BLaER1 treated with 17β-estradiol and CSF1 and Interleukin-3, amounts not matched to agents 10 nM and 100 nM (cell line): ENCODE measurements around the gene PLA2G6.

Experiments used
- H3K27ac ChIP-seq, 11 experiments: shearing (Covaris generic); formaldehyde crosslinking; 2 replicates each; pipeline ENCODE4 v1.8.1; 2022
- H3K27me3 ChIP-seq, 11 experiments: shearing (Covaris generic); formaldehyde crosslinking; 2 replicates each; pipeline ENCODE4 v1.8.1; 2022
- H3K36me3 ChIP-seq, 11 experiments: shearing (Covaris generic); formaldehyde crosslinking; 2 replicates each; pipeline ENCODE4 v1.8.1; 2022
- H3K4me1 ChIP-seq, 10 experiments: shearing (Covaris generic); formaldehyde crosslinking; 2 replicates each; pipeline ENCODE4 v1.8.1; 2022
- H3K4me2 ChIP-seq, 11 experiments: shearing (Covaris generic); formaldehyde crosslinking; 2 replicates each; pipeline ENCODE4 v1.8.1; 2022
- H3K4me3 ChIP-seq, 10 experiments: shearing (Covaris generic); formaldehyde crosslinking; 2 replicates each; pipeline ENCODE4 v1.8.1; 2022
- H3K9ac ChIP-seq, 11 experiments: shearing (Covaris generic); formaldehyde crosslinking; 2 replicates each; pipeline ENCODE4 v1.8.1; 2022
- H3K9me3 ChIP-seq, 11 experiments: shearing (Covaris generic); formaldehyde crosslinking; replicated peaks in 1 of 11; 2 replicates each; pipeline ENCODE4 v1.8.1; 2022
- H4K20me1 ChIP-seq, 11 experiments: shearing (Covaris generic); formaldehyde crosslinking; 2 replicates each; pipeline ENCODE4 v1.8.1; 2022
- Cebpa-rat ChIP-seq, 11 experiments: shearing (Covaris generic); IDR thresholded peaks; 2 replicates each; pipeline ENCODE4 v1.8.1; 2022

Gene PLA2G6

DNA sequence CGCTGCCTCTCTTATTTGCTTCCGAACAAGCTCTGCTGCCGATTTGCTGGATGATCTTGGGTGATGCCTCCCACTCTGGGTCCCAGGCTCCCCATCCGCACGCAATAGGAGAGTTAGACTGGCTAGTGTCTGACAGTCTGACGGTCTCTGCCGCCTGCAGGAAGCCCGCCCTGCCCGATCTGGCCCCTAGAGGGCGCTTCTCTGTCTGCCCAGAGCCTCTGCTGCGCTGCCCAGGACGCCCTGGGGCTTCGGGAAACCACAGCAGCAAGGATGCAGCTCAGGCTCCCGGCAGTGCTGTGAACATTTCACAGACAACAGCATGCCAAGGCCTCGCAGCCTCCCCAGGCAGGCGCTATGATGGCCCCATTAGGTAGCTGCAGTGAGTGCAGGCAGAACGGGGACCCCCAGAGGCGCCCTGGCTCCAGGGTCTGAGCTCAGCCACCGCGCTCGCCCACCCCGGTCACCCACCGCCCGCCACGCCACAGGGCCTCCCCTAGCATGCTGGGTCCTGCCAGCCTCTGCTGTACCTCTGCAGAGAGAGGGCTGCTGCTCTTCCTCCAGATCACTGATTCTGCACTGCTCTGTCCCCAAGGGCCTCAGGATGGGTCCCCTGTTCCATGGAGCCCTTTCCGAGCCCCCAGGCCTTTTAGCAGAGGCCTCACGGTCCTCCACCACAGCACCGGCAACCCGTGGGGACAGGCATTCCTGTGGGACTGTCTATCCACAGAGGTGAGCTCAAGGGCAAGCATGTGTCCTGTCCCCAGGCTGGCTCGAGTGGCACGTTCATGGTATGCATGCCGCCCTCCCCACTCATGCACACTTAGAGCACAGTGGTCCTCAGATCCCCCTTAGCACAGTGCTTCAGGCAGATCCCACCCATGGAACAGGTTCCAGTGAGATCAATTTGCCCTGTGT, 66.9 kb downstream of the PLA2G6 start:
- H3K4me2 ChIP-seq, result peak overlapping the region; percentile 21 to 74 (median 54); a peak in 21 of 22 replicates
- TF ChIP-seq Cebpa-rat (IDR thresholded peaks at IDR 0.05), result no peak
- H3K4me3 ChIP-seq, result no peak overlapping the region
- peaks cover 4 to 25% (median 20%) of the 10 kb centered on the region in 10 experiments; a peak in 18 of 20 replicates for H3K4me1 ChIP-seq
- no peak overlapping the region for H3K27ac ChIP-seq
- H4K20me1 ChIP-seq, result no peaks in the 10 kb centered on the region; a peak in 1 of 22 replicates
- H3K27me3 ChIP-seq, result no peaks in the 10 kb centered on the region
- no peaks in the 10 kb centered on the region for H3K9me3 ChIP-seq
- peaks cover 0 to 31% (median 0%) of the 10 kb centered on the region in 11 experiments; a peak in 5 of 22 replicates for H3K36me3 ChIP-seq
- H3K9ac ChIP-seq, result no peak overlapping the region

DNA sequence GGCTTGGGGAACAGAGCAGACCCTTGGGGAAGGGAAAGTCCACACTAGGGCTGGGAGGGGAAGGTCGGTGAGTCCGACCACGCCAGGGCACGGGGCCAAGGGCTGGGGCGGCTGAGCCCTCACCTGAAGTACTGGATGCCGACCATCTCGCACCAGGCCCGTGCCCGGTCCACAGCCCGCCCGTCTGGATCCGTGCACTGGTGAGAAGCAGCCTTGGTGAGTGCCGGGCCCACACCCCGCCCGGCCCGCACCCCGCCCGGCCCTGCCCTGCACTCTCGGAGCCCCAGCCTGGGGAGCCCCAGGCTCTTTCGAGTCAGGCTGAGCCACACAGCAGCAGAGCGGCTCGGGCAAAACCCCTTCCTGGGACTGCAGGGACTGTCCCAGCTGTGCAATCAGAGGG, 69.2 kb downstream of the PLA2G6 start:
- H3K27ac ChIP-seq, result no peak overlapping the region
- H3K27me3 ChIP-seq, result no peaks in the 10 kb centered on the region
- peaks cover 4 to 36% (median 30%) of the 10 kb centered on the region in 10 experiments; a peak in 18 of 20 replicates for H3K4me1 ChIP-seq
- peaks cover 0 to 31% (median 0%) of the 10 kb centered on the region in 11 experiments; a peak in 5 of 22 replicates for H3K36me3 ChIP-seq
- no peak overlapping the region for H3K4me3 ChIP-seq
- H3K9me3 ChIP-seq, result no peaks in the 10 kb centered on the region
- H4K20me1 ChIP-seq, result no peaks in the 10 kb centered on the region; a peak in 2 of 22 replicates
- H3K4me2 ChIP-seq, result no peak overlapping the region
- no peak overlapping the region for H3K9ac ChIP-seq
- TF ChIP-seq Cebpa-rat (IDR thresholded peaks at IDR 0.05), result no peak

DNA sequence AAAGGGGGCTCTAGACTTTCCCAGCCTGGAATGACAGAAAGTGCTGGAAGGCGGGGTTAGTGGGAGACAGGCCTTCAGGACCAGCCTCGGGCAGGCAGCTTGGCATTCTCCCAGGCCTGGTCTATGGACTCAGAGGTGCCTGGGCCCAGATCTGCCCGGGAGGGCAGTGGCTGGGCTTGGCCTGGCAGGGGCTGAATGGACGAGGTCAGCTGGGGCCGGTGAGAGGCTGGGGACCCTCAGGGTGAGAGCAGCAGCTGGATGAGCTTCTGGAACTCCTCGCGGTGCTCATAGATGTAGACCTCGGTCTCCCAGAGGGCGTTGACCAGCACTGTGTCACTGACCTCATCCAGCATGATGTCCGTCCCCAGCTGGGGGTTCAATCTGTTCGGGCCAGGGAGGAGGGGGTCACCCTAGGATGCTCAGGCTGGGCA, 69.7 kb downstream of the PLA2G6 start:
- Histone ChIP-seq H3K9me3 (no peaks in the 10 kb centered on the region), H3K4me2 (no peak overlapping the region), H3K9ac (no peak overlapping the region), H3K27ac (no peak overlapping the region), H4K20me1 (no peaks in the 10 kb centered on the region; a peak in 2 of 22 replicates), H3K4me1 (peaks cover 4 to 37% (median 32%) of the 10 kb centered on the region in 10 experiments; a peak in 18 of 20 replicates), H3K36me3 (peaks cover 0 to 31% (median 0%) of the 10 kb centered on the region in 11 experiments; a peak in 5 of 22 replicates), H3K4me3 (no peak overlapping the region), H3K27me3 (no peaks in the 10 kb centered on the region)
- no peak for TF ChIP-seq Cebpa-rat (IDR thresholded peaks at IDR 0.05)

DNA sequence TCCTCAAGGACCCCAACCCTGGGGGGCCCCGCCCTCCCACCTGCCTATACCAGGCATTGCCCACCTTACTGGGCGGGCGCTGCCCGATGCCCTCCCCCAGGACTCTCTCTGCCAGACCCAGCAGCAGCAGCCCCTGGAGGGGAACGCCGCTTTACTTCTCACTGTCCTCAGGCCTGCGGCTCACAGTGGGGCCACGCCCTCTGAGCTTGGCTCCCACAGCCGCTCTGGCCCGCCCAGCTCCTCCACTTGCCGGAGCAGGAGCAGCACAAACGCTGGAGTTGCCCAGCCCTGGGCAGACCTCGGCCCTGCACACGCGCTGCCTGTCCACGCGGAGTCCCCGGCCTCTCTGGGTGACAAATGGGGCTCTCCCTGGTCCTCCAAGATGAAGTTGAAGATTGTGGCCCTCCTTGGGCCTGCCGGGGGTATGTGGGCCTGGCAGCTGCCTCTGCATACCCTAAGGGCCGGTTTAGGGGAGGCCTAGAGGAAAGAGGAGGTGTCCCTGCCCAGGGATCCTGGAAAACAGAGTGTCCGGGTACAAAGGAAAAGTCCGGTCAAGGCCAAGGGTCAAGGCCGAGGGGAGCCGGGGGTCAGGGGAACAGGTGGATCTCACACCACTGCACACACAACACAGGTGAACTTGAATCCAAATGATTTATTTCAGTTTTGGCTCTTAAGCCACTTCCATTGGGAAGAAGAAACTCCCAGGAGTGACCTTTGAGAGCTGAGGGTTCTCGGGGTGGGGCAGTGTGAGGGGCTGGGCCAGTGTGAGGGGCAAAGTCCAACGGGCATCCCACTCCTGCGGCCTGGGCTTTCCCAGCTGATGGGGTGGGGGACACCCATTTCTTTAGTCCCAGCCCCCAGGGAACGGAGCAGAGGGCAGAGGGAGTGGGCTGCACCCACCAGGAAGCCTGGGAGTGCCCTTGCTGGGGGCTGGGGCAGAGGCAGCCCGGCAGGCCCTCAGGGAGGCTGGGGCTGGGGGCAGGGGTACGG, 70.5 kb downstream of the PLA2G6 start:
- Histone ChIP-seq H4K20me1 (no peaks in the 10 kb centered on the region; a peak in 2 of 22 replicates), H3K36me3 (peaks cover 0 to 30% (median 0%) of the 10 kb centered on the region in 11 experiments; a peak in 5 of 22 replicates), H3K9ac (no peak overlapping the region; a peak in 1 of 22 replicates), H3K27me3 (no peaks in the 10 kb centered on the region), H3K4me3 (no peak overlapping the region), H3K4me2 (no peak overlapping the region), H3K4me1 (peaks cover 4 to 37% (median 33%) of the 10 kb centered on the region in 10 experiments; a peak in 18 of 20 replicates), H3K9me3 (no peaks in the 10 kb centered on the region), H3K27ac (no peak overlapping the region)
- no peak for TF ChIP-seq Cebpa-rat (IDR thresholded peaks at IDR 0.05)

DNA sequence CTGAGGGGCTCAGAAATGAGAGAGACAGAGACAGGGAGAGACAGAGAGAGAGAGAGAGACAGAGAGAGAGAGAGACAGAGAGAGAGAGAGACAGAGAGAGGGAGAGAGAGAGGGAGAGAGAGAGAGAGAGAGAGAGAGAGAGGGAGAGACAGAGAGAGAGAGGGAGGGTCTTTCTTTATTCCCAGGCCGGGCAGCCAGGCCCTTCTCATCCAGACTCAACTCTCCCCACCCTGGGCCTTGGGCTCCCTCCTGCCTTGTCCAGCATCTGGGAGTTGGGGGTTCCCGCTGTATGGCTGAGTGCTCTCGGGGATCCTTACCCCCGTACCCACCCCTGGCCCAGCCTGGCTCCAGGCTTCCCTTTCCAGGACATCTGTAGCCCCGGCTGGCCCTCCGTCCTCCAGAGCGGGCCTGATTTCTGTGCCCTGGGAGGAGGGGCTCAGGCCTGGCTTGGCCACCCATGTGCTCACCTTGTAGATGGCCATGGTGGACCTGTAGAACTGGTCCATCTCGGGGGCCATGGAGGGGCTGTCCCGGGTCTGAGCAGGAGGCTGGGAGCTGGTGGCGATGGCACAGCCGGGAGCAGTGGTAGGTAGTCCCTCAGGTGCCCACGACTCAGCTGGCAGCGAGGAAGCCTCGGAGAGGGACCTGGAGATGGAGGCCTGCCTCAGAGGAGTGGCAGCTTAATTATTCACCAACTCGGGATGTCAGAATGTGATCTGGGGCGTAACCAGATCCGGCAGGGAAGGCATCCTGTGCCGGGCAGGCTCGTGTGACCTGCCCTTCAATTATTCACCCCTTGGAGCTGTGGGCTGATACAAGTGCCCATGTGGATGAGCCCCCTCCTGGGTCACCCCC, 71.4 kb downstream of the PLA2G6 start, which contains the start of gene BAIAP2L2:
BAIAP2L2 (minus strand) TSS at position 677 of the 855 bp plus-strand sequence; CDS start at position 518, 159 bp downstream.
- Histone ChIP-seq H3K9ac (no peak within 1 kb of the TSS; a peak in 1 of 22 replicates), H3K27me3 (no peaks in the 10 kb centered on the region), H3K27ac (no peak within 1 kb of the TSS), H3K4me2 (no peak within 1 kb of the TSS), H3K36me3 (peaks cover 0 to 21% (median 0%) of the 10 kb centered on the region in 11 experiments; a peak in 5 of 22 replicates), H4K20me1 (no peaks in the 10 kb centered on the region; a peak in 2 of 22 replicates), H3K4me3 (no peak within 1 kb of the TSS), H3K9me3 (no peaks in the 10 kb centered on the region), H3K4me1 (peaks cover 4 to 36% (median 32%) of the 10 kb centered on the region in 10 experiments; a peak in 18 of 20 replicates)
- no peak for TF ChIP-seq Cebpa-rat (IDR thresholded peaks at IDR 0.05)

GRCh38 chr22:38109371-38110001, 72.1 kb downstream of the PLA2G6 start:
- TF ChIP-seq Cebpa-rat (IDR thresholded peaks at IDR 0.05), result no peak
- no peaks in the 10 kb centered on the region for H3K27me3 ChIP-seq
- no peak overlapping the region for H3K4me2 ChIP-seq
- no peak overlapping the region for H3K4me3 ChIP-seq
- H3K9me3 ChIP-seq, result no peaks in the 10 kb centered on the region
- peaks cover 0 to 36% (median 31%) of the 10 kb centered on the region in 10 experiments; a peak in 16 of 20 replicates for H3K4me1 ChIP-seq
- peaks cover 0 to 17% (median 0%) of the 10 kb centered on the region in 11 experiments; a peak in 4 of 22 replicates for H3K36me3 ChIP-seq
- H4K20me1 ChIP-seq, result no peaks in the 10 kb centered on the region; a peak in 1 of 22 replicates
- no peak overlapping the region for H3K9ac ChIP-seq
- H3K27ac ChIP-seq, result no peak overlapping the region

DNA sequence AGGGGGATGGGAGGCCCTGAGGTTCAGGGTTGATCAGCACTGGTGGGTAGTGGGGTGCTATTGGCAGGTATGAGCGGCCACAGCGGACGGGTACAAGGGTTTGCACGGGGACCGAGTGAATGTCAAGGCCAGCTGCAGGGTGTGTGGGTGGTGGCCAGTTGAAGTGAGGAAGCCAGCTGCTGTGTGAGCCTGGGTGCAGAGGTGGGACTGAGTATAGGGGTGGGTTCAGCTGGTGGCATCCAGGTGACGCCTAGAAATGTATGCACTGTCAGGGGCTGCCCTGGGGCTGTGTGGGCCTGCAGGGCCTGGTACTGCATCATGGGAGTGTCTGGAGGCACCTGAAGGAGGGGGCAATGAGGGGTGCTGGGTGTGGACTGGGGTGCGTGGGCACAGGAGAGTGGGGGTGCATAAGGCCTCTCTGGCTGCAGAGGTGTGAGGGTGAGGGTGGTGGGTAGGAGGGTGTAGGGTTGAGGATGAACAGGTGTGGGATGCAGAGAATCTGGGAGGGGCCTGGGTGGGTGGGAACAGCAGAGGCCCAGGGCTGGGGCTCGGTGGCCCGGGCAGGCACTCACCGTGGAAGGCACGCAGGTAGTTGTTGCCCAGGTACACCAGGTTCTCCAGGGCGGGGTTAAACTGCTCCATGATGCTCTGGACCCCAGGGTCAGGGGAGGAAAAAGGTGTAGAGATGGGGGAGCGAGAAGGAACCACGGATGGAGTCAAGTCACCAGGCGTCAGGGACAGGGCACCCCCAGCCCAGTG, 72.9 kb downstream of the PLA2G6 start:
- Histone ChIP-seq H3K4me3 (no peak overlapping the region), H3K27ac (no peak overlapping the region), H3K4me1 (peaks cover 0 to 35% (median 25%) of the 10 kb centered on the region in 10 experiments; a peak in 14 of 20 replicates), H3K9me3 (no peaks in the 10 kb centered on the region), H3K27me3 (no peaks in the 10 kb centered on the region), H3K36me3 (peaks cover 0 to 17% (median 0%) of the 10 kb centered on the region in 11 experiments; a peak in 4 of 22 replicates), H3K9ac (no peak overlapping the region), H3K4me2 (peak overlapping the region in 3 of 11 experiments; percentile 41 to 49 (median 46); a peak in 3 of 22 replicates), H4K20me1 (no peaks in the 10 kb centered on the region; a peak in 1 of 22 replicates)
- TF ChIP-seq Cebpa-rat (IDR thresholded peaks at IDR 0.05), result no peak
